ENCODE data around the gene AMFR.
"Not testable (repeated sequence)": the region's sequence is repeated elsewhere in the genome, so short reads cannot be mapped to it uniquely, and the experiment has no call there.

Gene AMFR

DNA sequence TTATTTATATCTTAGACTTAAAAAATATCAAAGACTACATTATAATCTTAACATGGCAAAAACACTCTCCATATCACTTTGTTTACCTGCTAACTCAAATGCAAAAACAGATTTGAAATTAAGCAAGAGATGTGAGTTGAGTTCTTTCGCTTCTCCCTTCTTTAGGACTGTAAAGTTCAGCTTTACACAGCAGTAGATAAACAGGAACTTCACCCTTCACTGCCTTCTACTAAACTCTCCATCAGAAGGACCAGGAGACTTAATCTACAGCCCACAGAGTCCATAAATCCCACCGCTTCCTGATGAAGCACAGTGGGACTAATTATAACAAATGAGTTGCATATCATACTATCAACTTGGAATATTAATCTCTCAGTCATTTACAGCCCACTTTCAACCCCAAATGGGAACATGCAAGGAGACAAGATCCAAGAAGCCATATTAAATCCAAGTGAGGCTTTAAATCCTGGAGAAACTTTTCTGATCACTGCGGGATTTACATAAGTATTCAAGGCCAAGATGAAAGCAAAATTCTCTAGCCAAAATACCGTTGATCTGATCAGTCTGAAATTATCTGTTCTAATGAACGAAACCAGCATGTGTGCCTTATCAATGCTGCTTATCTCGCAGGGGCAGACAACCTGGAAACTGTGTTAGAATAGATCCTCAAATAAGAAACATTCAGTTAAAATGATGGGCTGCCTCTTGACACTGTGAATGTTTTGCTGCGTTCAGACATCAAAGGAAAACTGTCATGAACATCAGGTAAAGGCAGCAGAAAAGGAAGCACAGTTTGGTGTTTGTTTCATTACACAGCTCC, 1.6 kb downstream of the AMFR start:
- no peak for DNase-seq

DNA sequence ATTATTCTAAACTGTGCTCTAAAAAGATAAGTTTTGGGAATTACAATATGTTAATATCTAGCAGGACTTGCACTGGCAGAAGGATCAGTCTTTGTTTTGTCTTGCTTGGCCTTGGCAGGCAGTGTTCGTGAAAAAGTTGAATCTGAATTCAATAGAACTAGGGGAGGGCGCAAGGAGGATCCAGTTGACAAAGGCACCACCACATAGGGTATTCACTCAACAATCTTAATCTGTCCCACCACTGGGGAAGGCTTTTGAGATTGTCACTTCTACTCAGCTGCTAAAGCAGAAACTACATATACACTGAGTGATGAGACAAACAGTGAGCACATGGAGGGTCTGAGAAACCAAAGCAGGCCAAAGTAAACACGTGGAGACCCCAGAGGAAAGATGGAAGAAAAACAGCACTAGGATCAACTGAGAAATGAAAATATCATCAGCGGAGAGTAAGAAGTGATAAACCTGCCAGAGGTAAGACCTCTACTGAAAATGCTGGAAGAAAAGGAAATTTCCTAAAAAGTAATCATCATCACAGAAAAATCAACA, 2.4 kb downstream of the AMFR start:
- DNase-seq: no peak

GRCh38 chr16:56421976-56422669, 3.2 kb downstream of the AMFR start:
- no peak for DNase-seq

DNA sequence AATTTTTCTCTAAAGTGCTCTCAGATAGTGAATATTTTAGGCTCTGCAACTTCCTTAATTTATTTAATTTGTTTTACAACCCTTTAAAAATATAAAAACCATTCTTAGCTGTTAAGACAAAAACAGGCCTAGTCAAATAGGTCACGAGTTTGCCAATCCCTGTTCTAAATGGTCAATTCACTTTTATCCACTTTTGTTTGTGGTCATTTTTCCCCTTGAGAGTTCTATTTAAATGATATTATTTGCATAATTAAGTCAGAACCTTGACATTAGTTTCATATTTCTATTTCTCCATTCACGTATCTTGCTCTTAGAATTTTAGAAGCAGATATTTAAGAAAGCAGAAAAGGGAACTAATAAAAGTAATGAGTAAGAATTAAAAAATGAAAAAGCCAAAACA, 4.0 kb downstream of the AMFR start:
- no peak for DNase-seq

DNA sequence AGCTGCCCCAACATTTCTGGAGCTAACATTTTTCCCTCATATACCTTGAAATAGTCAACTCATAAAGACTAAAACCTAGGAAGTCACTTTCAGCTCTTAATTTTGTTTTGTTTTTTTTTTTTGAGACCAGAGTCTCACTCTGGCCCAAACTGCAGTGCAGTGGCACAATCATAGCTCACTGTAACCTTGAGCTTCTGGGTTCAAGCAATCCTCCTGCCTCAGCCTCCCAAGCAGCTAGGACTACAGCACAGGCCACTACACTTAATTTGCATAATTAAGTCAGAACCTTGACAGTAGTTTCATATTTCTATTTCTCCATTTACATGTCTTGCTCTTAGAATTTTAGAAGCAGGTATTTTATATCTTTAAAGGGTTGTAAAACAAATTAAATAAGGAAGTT, 4.7 kb downstream of the AMFR start:
- no peak for DNase-seq

- no peak for DNase-seq
Observed at GRCh38 chr16:56419740-56420548, 5.4 kb downstream of the AMFR start.

DNA sequence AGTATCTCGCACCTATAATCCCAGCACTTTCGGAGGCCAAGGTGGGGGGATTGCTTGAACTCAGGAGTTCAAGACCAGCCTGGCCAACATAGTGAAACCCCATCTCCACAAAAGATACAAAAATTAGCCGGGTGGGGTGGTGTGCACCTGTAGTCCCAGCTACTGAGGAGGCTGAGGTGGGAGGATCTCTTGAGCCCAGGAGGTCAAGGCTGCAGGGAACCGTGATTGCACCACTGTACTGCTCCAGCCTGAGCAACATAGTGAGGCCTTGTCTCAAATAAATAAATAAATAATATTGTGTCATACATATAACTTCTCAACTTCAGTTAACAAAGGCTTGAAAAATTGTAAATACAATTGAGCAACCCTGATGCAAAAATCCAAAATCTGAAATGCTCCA, 8.2 kb downstream of the AMFR start:
- no peak for DNase-seq

- DNase-seq: no peak
Observed at GRCh38 chr16:56415875-56416274, 9.5 kb downstream of the AMFR start.

DNA sequence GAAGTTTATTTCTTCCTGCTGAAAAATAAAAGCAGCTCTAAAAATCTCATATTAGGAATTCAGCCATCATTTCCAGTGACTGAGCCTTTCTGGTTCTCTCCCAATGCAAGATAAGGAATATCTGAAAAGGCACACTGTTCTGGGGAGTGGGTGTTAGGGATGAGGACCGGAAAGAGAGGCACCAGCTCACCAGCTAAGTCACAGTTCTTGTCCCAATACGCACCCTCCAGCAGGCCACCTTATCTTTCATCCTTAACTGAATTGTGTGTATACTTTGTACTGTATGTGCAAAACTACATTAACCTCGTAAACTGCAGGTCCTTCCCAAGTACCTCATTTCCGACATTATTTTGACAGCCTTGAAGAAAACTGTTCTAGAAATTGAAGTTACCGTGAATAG, 11.0 kb downstream of the AMFR start:
- no peak for DNase-seq

- no peak for DNase-seq
Observed at GRCh38 chr16:56413381-56413780, 12.0 kb downstream of the AMFR start.

DNA sequence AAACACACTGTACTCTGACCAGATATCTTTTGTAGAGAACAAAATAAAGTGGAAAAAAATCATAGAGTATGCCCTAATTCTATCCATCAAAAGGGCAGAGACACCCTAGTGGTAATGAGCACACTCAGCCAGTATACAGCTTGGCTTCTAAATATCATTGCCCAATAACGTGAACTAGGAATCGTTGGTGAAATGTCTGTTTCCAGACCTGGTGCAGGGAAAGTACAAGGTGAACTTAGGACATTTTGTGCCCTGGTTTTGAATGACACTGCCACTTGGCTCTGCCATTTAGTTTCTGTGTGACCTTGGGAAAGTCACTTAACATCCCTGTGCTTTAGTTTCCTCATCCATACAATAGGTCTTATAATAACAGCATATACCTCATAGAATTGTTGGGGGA, 13.7 kb downstream of the AMFR start:
- no peak for DNase-seq

- DNase-seq: no peak
Observed at GRCh38 chr16:56411123-56411522, 14.2 kb downstream of the AMFR start.

DNA sequence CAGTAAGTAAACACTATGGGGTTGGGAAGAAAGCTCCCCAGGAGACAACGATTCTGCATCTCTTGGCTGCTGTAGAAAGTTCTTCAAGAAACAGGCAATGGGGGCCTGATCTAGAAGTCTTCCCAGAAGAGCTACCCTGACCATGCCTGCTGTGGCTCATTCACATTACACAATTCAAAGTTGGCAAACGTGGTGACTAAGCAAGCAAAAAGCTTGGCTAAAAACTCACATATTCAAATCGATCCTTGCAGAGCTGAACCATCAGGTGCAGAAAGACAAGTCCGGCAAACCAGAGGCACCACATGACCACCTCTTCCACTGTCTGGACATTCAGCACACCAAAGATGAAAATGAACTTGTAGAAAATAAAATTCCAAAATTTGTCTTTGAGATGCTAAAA, 16.1 kb downstream of the AMFR start:
- DNase-seq: no peak

- DNase-seq: no peak
Observed at GRCh38 chr16:56408379-56409098, 16.8 kb downstream of the AMFR start.

- DNase-seq: no peak
Observed at GRCh38 chr16:56405977-56406672, 19.2 kb downstream of the AMFR start.

GRCh38 chr16:56401482-56401881, 23.9 kb downstream of the AMFR start:
- peak; percentile 68 for DNase-seq

GRCh38 chr16:56400458-56400857, 24.9 kb downstream of the AMFR start:
- DNase-seq: no peak

- DNase-seq: no peak
Observed at GRCh38 chr16:56399486-56399885, 25.9 kb downstream of the AMFR start.

DNA sequence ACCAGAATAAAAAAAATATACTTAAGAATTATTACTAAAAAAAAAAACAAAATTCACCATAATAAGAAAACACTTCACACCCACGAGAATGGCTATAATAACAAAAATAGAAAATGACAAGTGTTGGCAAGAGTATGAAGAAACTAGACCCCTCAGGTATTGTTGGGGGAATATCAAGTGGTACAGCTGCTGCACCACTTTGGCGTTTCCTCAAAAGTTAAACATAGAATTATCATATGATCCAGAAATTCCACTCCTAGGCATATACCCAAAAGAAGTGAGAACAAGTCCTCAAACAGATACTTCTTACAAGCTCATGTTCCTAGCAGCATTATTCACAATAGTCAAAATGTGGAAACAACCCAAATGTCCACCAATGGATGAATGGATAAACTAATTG, 26.3 kb downstream of the AMFR start:
- DNase-seq: no peak

DNA sequence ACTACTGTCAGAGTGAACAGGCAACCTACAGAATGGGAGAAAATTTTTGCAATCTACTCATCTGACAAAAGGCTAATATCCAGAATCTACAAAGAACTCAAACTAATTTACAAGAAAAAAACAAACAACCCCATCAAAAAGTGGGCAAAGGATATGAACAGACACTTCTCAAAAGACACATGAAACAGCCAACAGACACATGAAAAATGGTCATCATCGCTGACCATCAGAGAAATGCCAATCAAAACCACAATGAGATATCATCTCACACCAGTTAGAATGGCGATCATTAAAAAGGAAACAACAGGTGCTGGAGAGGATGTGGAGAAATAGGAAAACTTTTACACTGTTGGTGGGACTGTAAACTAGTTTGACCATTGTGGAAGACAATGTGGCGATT, 28.6 kb downstream of the AMFR start:
- not testable (repeated sequence) for DNase-seq

DNA sequence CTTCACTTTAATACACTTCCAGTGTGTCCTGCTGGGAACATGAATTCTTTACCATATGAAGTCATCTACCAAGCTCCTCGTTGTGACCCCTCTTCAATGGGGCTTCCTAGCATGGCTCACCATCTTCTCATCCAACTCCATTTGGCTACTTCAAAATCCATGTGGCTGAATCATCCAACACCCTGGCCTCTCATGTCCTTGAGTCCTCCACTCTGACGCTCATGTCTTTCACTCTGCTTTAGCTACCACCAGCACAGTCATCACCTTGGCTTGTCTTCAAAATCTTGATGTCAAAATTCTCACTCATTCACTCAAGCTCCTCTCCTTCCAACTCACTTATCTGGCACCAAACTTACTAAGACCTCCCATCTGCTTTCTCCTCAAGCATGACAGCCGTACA, 35.8 kb downstream of the AMFR start:
- DNase-seq: no peak

GRCh38 chr16:56388209-56388608, 37.1 kb downstream of the AMFR start:
- no peak for DNase-seq

Data from NCI-H510A (cell line).